NCI-H82 treated with DMSO at 0.1 percent for 48 hours (cell line): Measurements from ENCODE around the gene TSGA10.
"Not testable (repeated sequence)": the region's sequence is repeated elsewhere in the genome, so short reads cannot be mapped to it uniquely, and the experiment has no call there.

Source experiments
- DNase-seq: peaks from one replicate; lab custom pipeline; 2025; ENCODE audit not compliant: unreplicated experiment; lab: John Stamatoyannopoulos, UW

The TSGA10 gene

GRCh38 chr2:99081891-99082290 lies 72.9 kb downstream of the TSGA10 start:
- DNase-seq: no peak

GRCh38 chr2:99079226-99079625 lies 75.5 kb downstream of the TSGA10 start:
- no peak for DNase-seq

GRCh38 chr2:99072551-99072950 lies 82.2 kb downstream of the TSGA10 start:
- DNase-seq: no peak

- no peak for DNase-seq
Observed at GRCh38 chr2:99067871-99068625, 86.7 kb downstream of the TSGA10 start.

GRCh38 chr2:99066075-99066958 lies 88.4 kb downstream of the TSGA10 start:
- DNase-seq: peak; percentile 34

- not testable (repeated sequence) for DNase-seq
Observed at GRCh38 chr2:99049187-99049586, 105.6 kb downstream of the TSGA10 start.

GRCh38 chr2:99040736-99041300 lies 113.9 kb downstream of the TSGA10 start:
- DNase-seq: not testable (repeated sequence)

- DNase-seq: no peak
Observed at GRCh38 chr2:99035920-99036319, 118.8 kb downstream of the TSGA10 start.

- no peak for DNase-seq
Observed at GRCh38 chr2:99032786-99033185, 122.0 kb downstream of the TSGA10 start.

GRCh38 chr2:99032001-99032400 lies 122.7 kb downstream of the TSGA10 start:
- no peak for DNase-seq

- no peak for DNase-seq
Observed at GRCh38 chr2:99031481-99031880, 123.3 kb downstream of the TSGA10 start.

GRCh38 chr2:99028558-99028957 lies 126.2 kb downstream of the TSGA10 start:
- no peak for DNase-seq

GRCh38 chr2:99027856-99028255 lies 126.9 kb downstream of the TSGA10 start:
- no peak for DNase-seq

- no peak for DNase-seq
Observed at GRCh38 chr2:99000708-99001107, 154.0 kb downstream of the TSGA10 start.

GRCh38 chr2:98988695-98989094 lies 166.0 kb downstream of the TSGA10 start:
- DNase-seq: not testable (repeated sequence)

- no peak for DNase-seq
Observed at GRCh38 chr2:98985905-98986666, 168.7 kb downstream of the TSGA10 start.

- no peak for DNase-seq
Observed at GRCh38 chr2:98975611-98976010, 179.1 kb downstream of the TSGA10 start.

GRCh38 chr2:98972582-98973167 lies 182.1 kb downstream of the TSGA10 start:
- no peak for DNase-seq

GRCh38 chr2:98959810-98960507 lies 194.8 kb downstream of the TSGA10 start:
- DNase-seq: peak; percentile 19

- no peak for DNase-seq
Observed at GRCh38 chr2:98952966-98953365, 201.8 kb downstream of the TSGA10 start.
